Measurements from ENCODE around the gene CSMD2. TPM values are rescaled to one million over a fixed set of nuclear protein-coding genes. Genes with fewer than 3 reads are reported as not detected.

Gene CSMD2
- total RNA-seq: 1 to 10 TPM in 8 of 9 donors, under 1 TPM in 1; 0.88 to 5.1 (median 1.7) TPM
- polyA plus RNA-seq: 1 to 10 TPM in 1 of 3 donors, under 1 TPM in 2; 0.35 to 1.4 (median 0.71) TPM
- long read RNA-seq, donor 1: 0 reads
- long read RNA-seq, donor 2: 0 reads
- long read RNA-seq, donor 3: 0 reads
- long read RNA-seq, donor 4: 0 reads
- long read RNA-seq, donor 5, partial matches to known transcripts: 2 of 3 reads
- long read RNA-seq, donor 5, other reads (novel, unspliced or antisense): 1 of 3 reads
- long read RNA-seq, donor 6: 0 reads
- long read RNA-seq, donor 7: 0 reads
- long read RNA-seq, donor 8: 0 reads
- long read RNA-seq, donor 9: 0 reads
- long read RNA-seq, donor 10: 0 reads

DNA sequence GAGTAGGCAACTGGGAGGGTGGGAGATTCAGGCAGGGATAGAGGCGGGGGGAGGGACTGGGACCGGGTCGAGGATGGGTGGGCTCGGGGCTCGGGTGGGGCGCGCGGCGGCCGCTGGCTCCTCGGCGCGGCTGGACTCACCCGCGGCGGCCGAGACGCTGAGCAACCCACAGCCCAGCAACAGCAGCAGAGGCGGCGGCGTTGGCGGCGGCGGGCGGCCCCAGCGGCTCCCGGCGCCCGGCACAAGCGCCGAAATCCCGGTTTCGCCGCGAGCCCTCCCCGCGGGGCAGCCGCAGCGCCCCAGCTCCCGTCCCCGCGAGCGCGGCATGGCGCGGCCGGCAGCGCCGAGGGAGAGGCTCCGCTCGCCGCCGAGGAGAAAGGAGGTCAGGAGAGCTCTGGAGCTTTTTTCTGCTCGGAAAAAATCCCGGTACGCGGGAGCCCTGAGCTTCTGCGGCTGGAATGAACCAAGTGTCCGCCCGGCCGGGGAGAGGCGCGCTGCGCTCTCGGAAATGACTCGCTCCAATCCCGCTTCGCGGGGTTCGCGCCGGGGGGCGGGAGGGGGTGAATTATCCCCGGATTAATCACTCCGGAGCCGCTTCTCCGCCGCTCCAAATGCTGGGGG is at the start of gene CSMD2:
Gene CSMD2, minus strand, starts transcription at position 460 of the 621 bp plus-strand sequence. Its CDS starts 133 bp downstream, at position 327.
- H3K9me3 ChIP-seq (replicated peaks in 1 of 3): no peaks in the 10 kb centered on the region
- peak within 1 kb of the TSS in 2 of 4 donors; percentile 29 to 56 for H3K4me3 ChIP-seq
- WGBS, 4 donors: 1 to 4% (median 1%) methylated on average over 16 to 78 of the region's 78 CpGs; no CpG with 5 or more reads in 1 of the 4 donors
- H3K4me1 ChIP-seq (replicated peaks in 1 of 2): peaks cover 14 to 18% of the 10 kb centered on the region in 2 donors
- intact Hi-C loops (cut with DNase I): loop anchor here in 1 of 2 donors (5.0 kb wide), 2 partner anchors 428 to 533 kb away; no protein-coding TSS in a partner anchor
- TF ChIP-seq, protein P1, sequence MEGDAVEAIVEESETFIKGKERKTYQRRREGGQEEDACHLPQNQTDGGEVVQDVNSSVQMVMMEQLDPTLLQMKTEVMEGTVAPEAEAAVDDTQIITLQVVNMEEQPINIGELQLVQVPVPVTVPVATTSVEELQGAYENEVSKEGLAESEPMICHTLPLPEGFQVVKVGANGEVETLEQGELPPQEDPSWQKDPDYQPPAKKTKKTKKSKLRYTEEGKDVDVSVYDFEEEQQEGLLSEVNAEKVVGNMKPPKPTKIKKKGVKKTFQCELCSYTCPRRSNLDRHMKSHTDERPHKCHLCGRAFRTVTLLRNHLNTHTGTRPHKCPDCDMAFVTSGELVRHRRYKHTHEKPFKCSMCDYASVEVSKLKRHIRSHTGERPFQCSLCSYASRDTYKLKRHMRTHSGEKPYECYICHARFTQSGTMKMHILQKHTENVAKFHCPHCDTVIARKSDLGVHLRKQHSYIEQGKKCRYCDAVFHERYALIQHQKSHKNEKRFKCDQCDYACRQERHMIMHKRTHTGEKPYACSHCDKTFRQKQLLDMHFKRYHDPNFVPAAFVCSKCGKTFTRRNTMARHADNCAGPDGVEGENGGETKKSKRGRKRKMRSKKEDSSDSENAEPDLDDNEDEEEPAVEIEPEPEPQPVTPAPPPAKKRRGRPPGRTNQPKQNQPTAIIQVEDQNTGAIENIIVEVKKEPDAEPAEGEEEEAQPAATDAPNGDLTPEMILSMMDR (IDR thresholded peaks at IDR 0.05): no peak
- TF ChIP-seq POLR2A (IDR thresholded peaks at IDR 0.05): peak in 1 of 2 donors; percentile 64
- no peaks in the 10 kb centered on the region for H3K36me3 ChIP-seq (replicated peaks in 1 of 2)
- H3K27me3 ChIP-seq: no peaks in the 10 kb centered on the region
- DNase-seq: peak; percentile 55 to 74 (median 71)
- H3K27ac ChIP-seq: peak within 1 kb of the TSS in 3 of 5 donors; percentile 51 to 72 (median 64)

DNA sequence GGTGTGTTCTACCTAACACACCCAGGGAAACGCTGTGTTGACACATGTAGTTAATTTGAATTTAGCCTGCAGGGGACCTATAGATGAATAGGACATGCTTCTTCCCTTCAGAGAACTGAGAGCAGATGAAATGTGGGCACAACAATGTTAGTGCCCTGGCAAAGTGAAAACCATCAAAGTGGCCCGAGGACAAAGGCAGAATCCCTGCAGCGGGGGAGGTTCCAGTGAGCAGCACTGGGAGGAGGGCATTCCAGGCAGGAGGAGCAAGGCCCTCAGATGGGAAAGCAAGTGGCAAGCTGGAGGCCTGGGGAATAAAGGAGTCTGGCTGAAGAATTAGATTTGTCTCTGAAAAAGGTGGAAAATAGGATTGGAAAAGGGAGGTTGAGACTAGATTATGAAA is 48.9 kb upstream of the CSMD2 start:
- Histone ChIP-seq H3K27ac (no peak overlapping the region), H3K36me3 (replicated peaks in 1 of 2) (no peaks in the 10 kb centered on the region), H3K9me3 (replicated peaks in 1 of 3) (no peaks in the 10 kb centered on the region), H3K27me3 (peaks cover 5% of the 10 kb centered on the region), H3K4me1 (replicated peaks in 1 of 2) (no peaks in the 10 kb centered on the region), H3K4me3 (no peak overlapping the region)
- intact Hi-C loops (cut with DNase I): loop anchor here in 1 of 2 donors (10.0 kb wide), 1 partner anchor 691 kb away; no protein-coding TSS in a partner anchor
- no peak for TF ChIP-seq POLR2A (IDR thresholded peaks at IDR 0.05)
- TF ChIP-seq, protein P1 (IDR thresholded peaks at IDR 0.05): no peak
- no peak for DNase-seq
- whole genome bisulfite sequencing, 4 donors: 55 to 72% (median 65%) methylated on average over 3 of the region's 3 CpGs

DNA sequence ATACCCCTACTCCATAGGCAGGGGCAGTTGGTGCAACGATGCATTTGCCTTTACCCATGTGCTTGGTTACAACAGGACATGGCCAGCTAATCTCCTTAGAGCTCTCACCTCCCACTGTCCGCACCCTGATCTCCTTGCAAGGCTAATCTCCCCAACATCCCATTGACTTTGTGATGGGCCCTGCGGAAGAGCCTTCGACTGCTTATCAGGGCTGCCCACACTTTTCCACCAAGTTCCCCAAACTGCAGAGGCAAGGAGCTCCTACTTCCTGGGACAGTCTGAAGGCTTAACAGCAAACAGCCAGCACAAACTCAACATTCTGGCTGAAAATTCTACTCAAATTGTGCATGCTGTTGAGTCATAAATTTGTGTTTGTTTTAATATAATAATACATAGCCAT is 47.6 kb upstream of the CSMD2 start:
- no peaks in the 10 kb centered on the region for H3K36me3 ChIP-seq (replicated peaks in 1 of 2)
- no peak overlapping the region for H3K27ac ChIP-seq
- H3K4me3 ChIP-seq: no peak overlapping the region
- intact Hi-C loops (cut with DNase I): loop anchor here in 1 of 2 donors (10.0 kb wide), 1 partner anchor 692 kb away; no protein-coding TSS in a partner anchor
- no peaks in the 10 kb centered on the region for H3K4me1 ChIP-seq (replicated peaks in 1 of 2)
- TF ChIP-seq, protein P1 (IDR thresholded peaks at IDR 0.05): no peak
- no peak for TF ChIP-seq POLR2A (IDR thresholded peaks at IDR 0.05)
- DNase-seq: no peak
- 85 to 93% (median 90%) methylated on average over 4 of the region's 4 CpGs for WGBS, 4 donors
- H3K9me3 ChIP-seq (replicated peaks in 1 of 3): no peaks in the 10 kb centered on the region
- H3K27me3 ChIP-seq: peaks cover 5% of the 10 kb centered on the region

DNA sequence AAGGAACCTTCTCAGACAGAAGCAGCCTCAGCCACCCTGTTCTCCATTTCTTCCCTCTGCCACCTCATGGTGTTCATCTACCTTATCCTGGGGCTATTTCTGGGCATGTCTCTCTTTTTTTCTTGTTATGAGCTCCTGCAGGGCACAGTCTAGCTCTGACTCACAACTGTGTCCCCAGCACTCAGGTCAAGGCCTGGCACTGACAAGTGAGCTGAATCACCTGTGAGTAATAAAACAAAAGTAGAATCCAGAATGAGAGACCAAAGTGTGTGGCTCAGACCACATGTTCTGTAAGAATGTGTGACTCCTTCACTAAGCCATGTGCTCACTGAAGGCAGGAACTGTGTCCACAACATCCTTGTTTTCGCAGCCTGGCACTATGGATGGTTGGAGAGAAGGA is 34.9 kb upstream of the CSMD2 start:
- WGBS, 4 donors: 41 to 61% (median 47%) methylated on average over 1 of the region's 1 CpG
- Histone ChIP-seq H3K27me3 (no peaks in the 10 kb centered on the region), H3K36me3 (replicated peaks in 1 of 2) (no peaks in the 10 kb centered on the region), H3K9me3 (replicated peaks in 1 of 3) (no peaks in the 10 kb centered on the region), H3K4me1 (replicated peaks in 1 of 2) (peaks cover 8 to 9% of the 10 kb centered on the region in 2 donors), H3K27ac (peak overlapping the region in 4 of 5 donors; percentile 38 to 78 (median 58)), H3K4me3 (no peak overlapping the region)
- TF ChIP-seq POLR2A (IDR thresholded peaks at IDR 0.05): peak in 1 of 2 donors; percentile 20
- TF ChIP-seq, protein P1 (IDR thresholded peaks at IDR 0.05): no peak
- intact Hi-C loops (cut with DNase I): no loop called here
- peak; percentile 68 to 90 (median 87) for DNase-seq
